Activated CD4-positive, alpha-beta T cell treated with anti-CD3 and anti-CD28 coated beads for 1 hour (primary cell): ENCODE data around the gene ANKRD50.

Experiments used
- DNase-seq: peaks from one replicate; pipeline ENCODE4 v3.0.0-alpha.2; 2020

Gene ANKRD50

GRCh38 chr4:124710015-124710741, 2.4 kb downstream of the ANKRD50 start:
- no peak for DNase-seq

GRCh38 chr4:124708517-124709300, 3.8 kb downstream of the ANKRD50 start:
- no peak for DNase-seq

- no peak for DNase-seq
Observed at GRCh38 chr4:124705393-124705792, 7.1 kb downstream of the ANKRD50 start.

GRCh38 chr4:124703154-124703553, 9.4 kb downstream of the ANKRD50 start:
- no peak for DNase-seq

GRCh38 chr4:124697441-124697840, 15.1 kb downstream of the ANKRD50 start:
- no peak for DNase-seq

GRCh38 chr4:124696182-124696581, 16.4 kb downstream of the ANKRD50 start:
- DNase-seq: no peak

- DNase-seq: no peak
Observed at GRCh38 chr4:124694946-124695598, 17.5 kb downstream of the ANKRD50 start.

- DNase-seq: no peak
Observed at GRCh38 chr4:124694306-124694705, 18.2 kb downstream of the ANKRD50 start.

- DNase-seq: no peak
Observed at GRCh38 chr4:124691801-124692200, 20.7 kb downstream of the ANKRD50 start.

GRCh38 chr4:124686279-124686678, 26.3 kb downstream of the ANKRD50 start:
- no peak for DNase-seq

GRCh38 chr4:124685851-124686250, 26.7 kb downstream of the ANKRD50 start:
- no peak for DNase-seq

GRCh38 chr4:124684301-124684700, 28.2 kb downstream of the ANKRD50 start:
- DNase-seq: no peak

GRCh38 chr4:124682384-124682783, 30.1 kb downstream of the ANKRD50 start:
- DNase-seq: no peak

GRCh38 chr4:124666496-124666895, 46.0 kb downstream of the ANKRD50 start:
- no peak for DNase-seq

- DNase-seq: no peak
Observed at GRCh38 chr4:124658795-124659194, 53.7 kb downstream of the ANKRD50 start.

GRCh38 chr4:124650614-124651013, 61.9 kb downstream of the ANKRD50 start:
- no peak for DNase-seq

- DNase-seq: no peak
Observed at GRCh38 chr4:124647599-124647998, 64.9 kb downstream of the ANKRD50 start.

GRCh38 chr4:124644621-124645020, 67.9 kb downstream of the ANKRD50 start:
- no peak for DNase-seq

GRCh38 chr4:124642846-124643245, 69.7 kb downstream of the ANKRD50 start:
- no peak for DNase-seq

- DNase-seq: no peak
Observed at GRCh38 chr4:124641715-124642381, 70.7 kb downstream of the ANKRD50 start.

GRCh38 chr4:124640022-124640730, 72.4 kb downstream of the ANKRD50 start:
- no peak for DNase-seq

GRCh38 chr4:124637321-124637720, 75.2 kb downstream of the ANKRD50 start:
- DNase-seq: no peak

GRCh38 chr4:124636788-124637187, 75.7 kb downstream of the ANKRD50 start:
- no peak for DNase-seq
